Mesothelial cell of epicardium (in vitro differentiated cells): Measurements from ENCODE around the gene GPAT3. TPM values are rescaled to one million over a fixed set of nuclear protein-coding genes. Genes with fewer than 3 reads are reported as not detected.
"Not testable (repeated sequence)": the region's sequence is repeated elsewhere in the genome, so short reads cannot be mapped to it uniquely, and the experiment has no call there.

Source experiments
- DNase-seq, 2 experiments: peaks; one replicate each; pipeline ENCODE4 v3.0.0; 2021; ENCODE audit warnings: low spot score in 2 of 2; ENCODE audit not compliant: unreplicated experiment in 2 of 2
- H3K27ac Mint-ChIP-seq: 2 replicates; pipeline ENCODE4 v1.8.0; 2021; ENCODE audit warnings: mixed read lengths
- H3K27me3 Mint-ChIP-seq: 2 replicates; pipeline ENCODE4 v1.8.0; 2021; ENCODE audit warnings: low read depth, mixed read lengths
- H3K36me3 Mint-ChIP-seq: 2 replicates; pipeline ENCODE4 v1.8.0; 2021; ENCODE audit warnings: mixed read lengths
- H3K4me1 Mint-ChIP-seq: 2 replicates; pipeline ENCODE4 v1.8.0; 2021; ENCODE audit warnings: mixed read lengths
- H3K4me3 Mint-ChIP-seq: 2 replicates; pipeline ENCODE4 v1.8.0; 2021; ENCODE audit warnings: mild to moderate bottlenecking, moderate library complexity, mixed read lengths
- H3K9me3 Mint-ChIP-seq: 2 replicates; pipeline ENCODE4 v1.8.0; 2021; ENCODE audit warnings: mixed read lengths
- total RNA-seq: library from RNA; stranded (reverse); gene quantifications from 3 replicates; pipeline ENCODE4 v1.2.1, GENCODE V29; 2021
- TF ChIP-seq, protein P1 (sequence below): fragments of 200-600 bp; sonication (generic); IDR thresholded peaks from one replicate; pipeline ENCODE4 v1.5.0; 2021; ENCODE audit warnings: antibody characterized with exemption; ENCODE audit not compliant: unreplicated experiment

GPAT3 gene
- total RNA-seq, result 0.18 to 0.35 TPM in 2 of 3 replicates, not detected in the other

- H3K27me3 Mint-ChIP-seq, result peaks cover 71% of the 10 kb centered on the region
- H3K27ac Mint-ChIP-seq, result no peak within 1 kb of the TSS
- H3K9me3 Mint-ChIP-seq, result no peaks in the 10 kb centered on the region
- DNase-seq, result peak; percentile 20 to 55
- H3K4me3 Mint-ChIP-seq, result peak within 1 kb of the TSS; percentile 71
- H3K4me1 Mint-ChIP-seq, result peaks cover 18% of the 10 kb centered on the region
- no peaks in the 10 kb centered on the region for H3K36me3 Mint-ChIP-seq
- TF ChIP-seq, protein P1, sequence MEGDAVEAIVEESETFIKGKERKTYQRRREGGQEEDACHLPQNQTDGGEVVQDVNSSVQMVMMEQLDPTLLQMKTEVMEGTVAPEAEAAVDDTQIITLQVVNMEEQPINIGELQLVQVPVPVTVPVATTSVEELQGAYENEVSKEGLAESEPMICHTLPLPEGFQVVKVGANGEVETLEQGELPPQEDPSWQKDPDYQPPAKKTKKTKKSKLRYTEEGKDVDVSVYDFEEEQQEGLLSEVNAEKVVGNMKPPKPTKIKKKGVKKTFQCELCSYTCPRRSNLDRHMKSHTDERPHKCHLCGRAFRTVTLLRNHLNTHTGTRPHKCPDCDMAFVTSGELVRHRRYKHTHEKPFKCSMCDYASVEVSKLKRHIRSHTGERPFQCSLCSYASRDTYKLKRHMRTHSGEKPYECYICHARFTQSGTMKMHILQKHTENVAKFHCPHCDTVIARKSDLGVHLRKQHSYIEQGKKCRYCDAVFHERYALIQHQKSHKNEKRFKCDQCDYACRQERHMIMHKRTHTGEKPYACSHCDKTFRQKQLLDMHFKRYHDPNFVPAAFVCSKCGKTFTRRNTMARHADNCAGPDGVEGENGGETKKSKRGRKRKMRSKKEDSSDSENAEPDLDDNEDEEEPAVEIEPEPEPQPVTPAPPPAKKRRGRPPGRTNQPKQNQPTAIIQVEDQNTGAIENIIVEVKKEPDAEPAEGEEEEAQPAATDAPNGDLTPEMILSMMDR, result no peak
Measured at GRCh38 chr4:83535520-83536361, at the start of gene GPAT3. TSS of gene GPAT3 (plus strand) at chr4:83536108. CDS start at chr4:83536623, 515 bp downstream.

DNA sequence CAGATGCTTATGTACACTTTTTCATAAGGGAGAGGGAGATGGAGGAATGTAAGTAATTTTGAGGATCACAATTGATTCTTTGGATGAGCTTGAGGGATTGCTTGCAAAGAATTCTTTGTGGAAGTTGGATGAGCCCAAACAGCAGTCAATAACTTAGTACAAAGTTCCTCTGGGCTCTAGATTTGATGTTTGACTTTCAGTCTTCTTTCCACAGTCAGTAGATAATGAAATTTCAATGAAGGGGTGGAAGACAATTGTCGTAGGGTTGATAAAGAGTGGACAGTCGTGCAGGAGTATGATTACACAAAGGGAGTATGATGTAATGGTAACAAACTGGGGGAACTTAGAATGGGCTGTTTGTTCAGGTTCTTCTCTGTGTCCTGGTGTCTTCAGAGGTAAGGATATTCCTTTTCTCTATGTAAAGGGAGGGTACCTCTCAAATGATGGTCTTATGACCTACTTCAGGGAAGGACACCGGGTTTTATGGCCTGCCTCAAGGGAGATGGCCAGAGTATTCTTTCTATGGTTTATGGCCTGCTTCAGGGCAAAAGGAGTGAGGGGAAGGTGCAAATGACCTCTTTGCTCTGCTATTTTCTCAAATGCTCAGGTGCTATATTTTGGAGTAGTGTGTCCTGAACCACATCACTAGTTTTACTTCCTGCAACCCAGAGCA, 49.3 kb upstream of the GPAT3 start:
- H3K36me3 Mint-ChIP-seq, result no peaks in the 10 kb centered on the region
- TF ChIP-seq, protein P1, result no peak
- no peaks in the 10 kb centered on the region for H3K9me3 Mint-ChIP-seq
- H3K4me1 Mint-ChIP-seq, result peaks cover 23% of the 10 kb centered on the region
- no peak for DNase-seq
- no peak overlapping the region for H3K4me3 Mint-ChIP-seq
- no peaks in the 10 kb centered on the region for H3K27me3 Mint-ChIP-seq
- H3K27ac Mint-ChIP-seq, result no peak overlapping the region

- H3K27me3 Mint-ChIP-seq, result no peaks in the 10 kb centered on the region
- H3K27ac Mint-ChIP-seq, result no peak overlapping the region
- TF ChIP-seq, protein P1, result no peak
- DNase-seq, result no peak
- H3K36me3 Mint-ChIP-seq, result no peaks in the 10 kb centered on the region
- no peak overlapping the region for H3K4me3 Mint-ChIP-seq
- H3K9me3 Mint-ChIP-seq, result no peaks in the 10 kb centered on the region
- peaks cover 17% of the 10 kb centered on the region for H3K4me1 Mint-ChIP-seq
Measured at GRCh38 chr4:83489711-83490326, 46.1 kb upstream of the GPAT3 start.

GRCh38 chr4:83490876-83491450, 44.9 kb upstream of the GPAT3 start:
- Mint-ChIP-seq H3K36me3 (no peaks in the 10 kb centered on the region), H3K4me1 (peaks cover 12% of the 10 kb centered on the region), H3K27me3 (no peaks in the 10 kb centered on the region), H3K9me3 (no peaks in the 10 kb centered on the region), H3K27ac (peak overlapping the region; percentile 77), H3K4me3 (no peak overlapping the region)
- DNase-seq, result no peak
- TF ChIP-seq, protein P1, result peak; percentile 75

GRCh38 chr4:83496085-83496917, 39.6 kb upstream of the GPAT3 start:
- peak overlapping the region; percentile 29 for H3K27ac Mint-ChIP-seq
- H3K4me3 Mint-ChIP-seq, DNase-seq, H3K9me3 Mint-ChIP-seq, H3K27me3 Mint-ChIP-seq, H3K36me3 Mint-ChIP-seq, H3K4me1 Mint-ChIP-seq: not testable (repeated sequence)
